Stimulated activated CD8-positive, alpha-beta memory T cell treated with anti-CD3 and anti-CD28 coated beads, Interleukin-15, amount 100 ng/mL, for 1 hour (primary cell): ENCODE results near the gene MYF6.

Source experiments
- DNase-seq: peaks from one replicate; pipeline ENCODE4 v3.0.0-alpha.2; 2020; ENCODE audit warnings: low read depth

MYF6 gene

GRCh38 chr12:80707830-80708258, 410 bp downstream of the MYF6 start:
- DNase-seq = no peak

DNA sequence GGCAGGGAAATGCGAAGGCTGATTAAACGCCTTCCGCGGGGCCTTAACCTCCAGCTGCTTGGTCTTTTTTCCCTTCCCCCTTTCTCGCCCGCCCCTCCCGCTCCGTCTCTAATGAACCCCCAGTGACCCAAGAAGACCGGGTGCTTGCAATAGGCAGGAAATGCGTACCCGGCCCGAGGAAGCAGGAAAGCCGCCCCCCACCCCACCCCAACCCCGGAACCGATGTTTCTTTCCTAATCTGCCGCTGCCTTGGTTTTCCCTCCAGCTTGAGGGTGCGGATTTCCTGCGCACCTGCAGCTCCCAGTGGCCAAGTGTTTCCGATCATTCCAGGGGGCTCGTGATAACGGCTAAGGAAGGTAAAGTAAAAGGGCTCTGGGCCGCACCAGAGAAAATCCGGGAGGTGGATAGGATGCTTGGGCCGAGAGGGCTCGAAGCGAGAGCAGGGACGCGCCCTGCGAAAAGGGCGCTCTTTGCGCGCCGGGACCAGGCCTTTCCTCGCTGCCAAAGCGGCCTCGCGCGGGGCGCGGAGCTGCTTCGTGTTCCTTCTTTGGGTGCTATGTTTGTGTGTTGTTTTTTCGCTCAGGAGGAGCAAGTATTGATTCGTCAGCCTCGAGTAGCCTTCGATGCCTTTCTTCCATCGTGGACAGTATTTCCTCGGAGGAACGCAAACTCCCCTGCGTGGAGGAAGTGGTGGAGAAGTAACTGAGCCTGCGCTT, 983 bp downstream of the MYF6 start:
- DNase-seq = no peak

DNA sequence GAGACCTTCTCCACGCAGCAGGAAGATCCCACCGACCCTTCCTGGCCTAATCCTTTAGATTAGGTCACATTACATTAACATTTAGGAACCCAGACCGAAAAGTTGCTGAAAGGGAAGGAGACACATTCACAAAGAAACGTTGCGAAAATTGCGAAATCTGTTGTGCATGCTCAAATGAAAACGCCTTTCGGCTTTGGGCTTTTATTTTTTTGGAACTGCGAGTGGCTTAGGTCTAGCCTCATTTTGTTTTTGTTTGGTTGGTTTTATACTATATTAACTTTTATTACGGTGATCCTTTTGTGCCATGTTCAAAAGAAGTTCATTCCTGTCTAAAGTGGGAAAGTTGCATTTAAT, 1.5 kb downstream of the MYF6 start:
- DNase-seq = no peak

- no peak for DNase-seq
Measured at GRCh38 chr12:80709811-80710726, 2.6 kb downstream of the MYF6 start.

- DNase-seq = no peak
Measured at GRCh38 chr12:80710727-80711449, 3.5 kb downstream of the MYF6 start.

- DNase-seq = no peak
Measured at GRCh38 chr12:80711866-80712265, 4.4 kb downstream of the MYF6 start.

GRCh38 chr12:80712866-80713265, 5.4 kb downstream of the MYF6 start:
- no peak for DNase-seq

DNA sequence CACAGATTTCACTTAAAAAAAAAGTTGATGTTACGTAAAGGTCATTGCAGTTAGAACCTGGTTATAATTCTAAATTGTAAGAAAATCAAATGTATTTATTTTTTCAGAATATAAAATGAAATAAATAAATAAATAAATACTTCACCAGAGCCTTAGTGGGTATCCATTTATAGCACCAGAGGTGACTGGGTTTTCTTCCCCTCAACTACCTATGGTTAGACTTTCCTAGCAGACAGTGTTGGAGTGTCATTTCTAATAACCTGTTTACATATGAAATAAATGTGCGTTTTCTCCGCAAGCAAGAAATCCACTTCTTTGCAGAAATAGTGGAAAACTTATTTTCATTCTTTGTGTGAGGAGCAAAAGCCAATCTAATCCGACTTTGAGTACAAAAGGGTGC, 6.0 kb downstream of the MYF6 start:
- no peak for DNase-seq

DNA sequence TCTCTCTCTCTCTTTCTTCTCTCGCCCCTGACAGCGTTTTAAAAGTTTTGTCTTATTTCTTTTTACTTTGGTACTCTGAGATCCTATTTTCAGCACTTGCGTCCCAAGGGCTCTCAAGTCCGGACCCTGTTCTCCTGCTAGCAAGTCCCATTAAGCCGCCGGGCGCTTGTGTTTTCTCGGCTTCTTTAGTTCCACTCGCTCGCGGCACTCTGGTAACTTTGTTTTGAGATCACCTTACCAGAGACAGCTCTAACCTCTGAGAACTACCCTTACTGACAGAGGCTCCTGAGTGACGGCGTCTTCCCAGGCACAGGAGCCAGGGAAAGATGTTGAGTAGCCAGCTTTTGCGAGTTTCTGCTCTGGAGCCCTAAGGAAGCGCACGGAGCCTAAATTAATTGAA, 6.6 kb downstream of the MYF6 start:
- no peak for DNase-seq

- no peak for DNase-seq
Measured at GRCh38 chr12:80714846-80715245, 7.4 kb downstream of the MYF6 start.

GRCh38 chr12:80715713-80716249, 8.3 kb downstream of the MYF6 start:
- no peak for DNase-seq

DNA sequence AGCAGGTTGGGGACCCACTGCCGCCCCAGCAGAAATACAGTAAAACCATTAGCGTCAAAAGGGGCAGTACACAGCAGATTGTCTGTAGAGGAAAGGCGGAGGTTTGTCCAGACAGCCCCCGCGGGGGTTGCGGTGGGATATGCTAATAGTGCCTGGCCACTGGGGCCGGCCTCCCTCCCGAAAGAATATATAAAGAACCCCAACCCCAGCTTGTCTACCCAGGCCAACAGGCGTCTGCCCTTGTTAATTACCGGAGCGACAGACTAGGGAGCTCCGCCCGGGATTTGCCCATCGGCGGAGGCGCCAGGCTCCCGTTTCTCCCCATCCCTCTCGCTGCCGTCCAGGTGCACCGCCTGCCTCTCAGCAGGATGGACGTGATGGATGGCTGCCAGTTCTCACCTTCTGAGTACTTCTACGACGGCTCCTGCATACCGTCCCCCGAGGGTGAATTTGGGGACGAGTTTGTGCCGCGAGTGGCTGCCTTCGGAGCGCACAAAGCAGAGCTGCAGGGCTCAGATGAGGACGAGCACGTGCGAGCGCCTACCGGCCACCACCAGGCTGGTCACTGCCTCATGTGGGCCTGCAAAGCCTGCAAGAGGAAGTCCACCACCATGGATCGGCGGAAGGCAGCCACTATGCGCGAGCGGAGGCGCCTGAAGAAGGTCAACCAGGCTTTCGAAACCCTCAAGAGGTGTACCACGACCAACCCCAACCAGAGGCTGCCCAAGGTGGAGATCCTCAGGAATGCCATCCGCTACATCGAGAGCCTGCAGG, 9.4 kb downstream of the MYF6 start, which contains the start of gene MYF5:
TSS of gene MYF5 (plus strand) at position 217 of the 774 bp plus-strand sequence. CDS start at position 369, 152 bp downstream.
- DNase-seq = no peak

DNA sequence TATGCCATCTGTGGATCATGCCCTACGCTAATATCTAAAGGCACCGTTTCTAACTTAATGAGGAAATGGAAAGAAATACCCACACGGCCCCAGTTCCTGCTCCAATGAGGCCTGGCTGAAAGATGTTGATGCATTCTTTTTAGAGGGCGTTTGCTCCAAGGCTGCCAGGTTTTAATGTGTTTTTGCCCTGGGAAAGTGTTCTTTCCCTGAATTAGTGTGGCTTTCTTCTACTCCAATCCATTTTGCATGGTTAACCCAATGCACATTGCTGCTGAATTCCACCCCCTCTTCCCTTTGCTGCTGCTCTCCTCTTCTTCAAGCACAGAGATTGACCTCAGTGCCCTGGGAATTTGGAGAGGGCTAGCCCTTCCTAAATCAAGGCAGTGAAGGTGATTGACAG, 10.4 kb downstream of the MYF6 start:
- DNase-seq = no peak

DNA sequence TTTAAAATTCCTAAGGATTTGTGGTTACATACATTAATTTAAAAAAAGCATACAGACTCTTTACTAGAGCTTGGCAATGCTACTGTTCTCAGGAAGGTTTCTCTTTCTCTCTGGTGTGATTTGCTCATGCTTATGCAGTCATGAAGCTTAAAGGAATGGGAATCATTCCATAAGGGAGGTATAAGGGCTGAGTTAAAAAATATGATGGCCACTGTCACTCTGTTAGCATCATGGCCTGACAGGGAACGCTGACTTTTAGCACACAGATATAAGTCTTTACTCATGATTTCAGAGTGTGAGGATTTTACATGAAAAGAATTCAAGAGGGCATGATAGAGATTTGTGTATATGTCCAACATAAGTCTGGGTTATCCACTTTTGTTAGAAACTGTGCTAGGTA, 13.1 kb downstream of the MYF6 start:
- DNase-seq = no peak

GRCh38 chr12:80721326-80721725, 13.9 kb downstream of the MYF6 start:
- no peak for DNase-seq

GRCh38 chr12:80745851-80746505, 38.5 kb downstream of the MYF6 start:
- no peak for DNase-seq

DNA sequence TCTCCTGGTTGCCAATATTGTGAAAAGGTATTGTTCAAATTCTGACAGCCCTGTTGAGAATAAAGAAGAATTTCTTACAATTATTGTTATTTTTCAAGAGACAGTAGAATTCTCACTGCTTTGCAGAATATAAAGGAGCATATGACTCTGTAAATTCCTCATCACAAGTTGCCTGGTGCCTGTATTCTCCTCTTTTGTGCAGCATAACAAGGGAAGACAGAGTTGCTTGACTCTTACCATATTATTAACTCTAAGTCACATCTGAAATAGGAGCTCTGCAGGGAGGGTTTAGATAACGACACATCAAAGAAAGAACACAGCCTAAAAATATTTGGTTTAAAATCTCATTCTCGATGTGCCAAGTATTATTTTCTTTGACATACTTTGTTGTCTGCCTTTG, 40.4 kb downstream of the MYF6 start:
- no peak for DNase-seq

DNA sequence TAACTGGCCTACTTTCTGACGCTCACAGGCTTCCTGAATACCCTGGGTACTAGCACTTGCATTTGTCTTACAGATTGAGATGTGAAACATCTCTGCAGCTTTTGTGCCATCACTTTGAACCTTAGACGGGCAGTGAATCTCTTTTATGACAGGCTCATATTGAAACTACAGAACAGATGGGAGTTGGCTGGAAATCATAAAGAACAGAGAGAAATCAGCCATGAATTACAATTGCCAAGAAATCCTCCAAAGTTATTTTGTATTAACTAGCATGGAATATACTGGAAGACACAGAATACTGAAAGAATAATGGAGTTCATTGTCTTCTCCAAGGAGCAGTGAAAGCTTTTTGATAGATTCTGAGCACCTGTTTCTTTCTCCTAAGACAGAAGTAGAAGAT, 42.0 kb downstream of the MYF6 start:
- DNase-seq = no peak

- no peak for DNase-seq
Measured at GRCh38 chr12:80752464-80752863, 45.0 kb downstream of the MYF6 start.

- DNase-seq = no peak
Measured at GRCh38 chr12:80754274-80754673, 46.8 kb downstream of the MYF6 start.

GRCh38 chr12:80756875-80757274, 49.4 kb downstream of the MYF6 start:
- no peak for DNase-seq
